Upper lobe of left lung (tissue), 6 donors: ENCODE data around the gene NMBR. TPM values are rescaled to one million over a fixed set of nuclear protein-coding genes. Genes with fewer than 3 reads are reported as not detected.
A peak's percentile ranks its signal among the peaks of the same experiment; 100 is the strongest.
"Not testable (repeated sequence)": the region's sequence is repeated elsewhere in the genome, so short reads cannot be mapped to it uniquely, and the experiment has no call there.

Experiments
- ATAC-seq, 2 donors: fragments of 200-7000 bp; cut with Tn5 transposase; one replicate each; pipeline ENCODE4 v1.9.1; 2022; ENCODE audit warnings: mild to moderate bottlenecking in 2 of 2, moderate library complexity in 2 of 2; ENCODE audit not compliant: low FRiP score in 2 of 2
- DNase-seq, 2 donors: peaks; one replicate each; pipeline ENCODE4 v3.0.0-alpha.2; 2019 to 2020
- H3K27ac ChIP-seq, 4 donors: fragments of 200-600 bp; sonication (generic); one replicate each; pipeline ENCODE4 v1.5.1; 2016 to 2019
- H3K27me3 ChIP-seq, 4 donors: fragments of 200-600 bp; sonication (generic); one replicate each; pipeline ENCODE4 v1.5.1; 2017 to 2019
- H3K36me3 ChIP-seq, 4 donors: fragments of 200-600 bp; sonication (generic); one replicate each; pipeline ENCODE4 v1.5.1; 2016 to 2019
- H3K4me1 ChIP-seq, 4 donors: fragments of 200-600 bp; sonication (generic); one replicate each; pipeline ENCODE4 v1.5.1; 2018 to 2019
- H3K4me3 ChIP-seq, 4 donors: fragments of 200-600 bp; sonication (generic); one replicate each; pipeline ENCODE4 v1.5.1; 2017 to 2019; ENCODE audit warnings: mild to moderate bottlenecking in 2 of 4, moderate library complexity in 1 of 4
- H3K9me3 ChIP-seq, 4 donors: fragments of 200-600 bp; sonication (generic); one replicate each; pipeline ENCODE4 v1.5.1; 2018 to 2019
- EP300 ChIP-seq, 4 donors: sonication (generic); formaldehyde crosslinking; IDR thresholded peaks; one replicate each; pipeline ENCODE4 v1.5.1; 2017; ENCODE audit warnings: antibody characterized with exemption in 4 of 4, control low read depth in 2 of 4
- POLR2A ChIP-seq, 4 donors: fragments of 450-650 bp; IDR thresholded peaks; one replicate each; pipeline ENCODE4 v1.5.1; 2016 to 2017; ENCODE audit warnings: antibody characterized with exemption in 4 of 4, mild to moderate bottlenecking in 2 of 4
- POLR2AphosphoS5 ChIP-seq, 2 donors: sonication (generic); formaldehyde crosslinking; IDR thresholded peaks; one replicate each; pipeline ENCODE4 v1.5.1; 2017; ENCODE audit warnings: antibody characterized with exemption in 2 of 2
- WGBS, 2 donors: methylation state at CpG; one replicate each; pipeline ENCODE4 v1.1.5; 2017 to 2018; 5-methylcytosine and 5-hydroxymethylcytosine counted together
- total RNA-seq, 6 donors: library from RNA; depleted of rRNA in 4 of 6; stranded (reverse); fragments of >200 nt in 4 of 6; gene quantifications; one replicate each; pipeline versions ENCODE4 v1.1.0 to v1.2.1, GENCODE V29; 2016 to 2021
- TF ChIP-seq, protein P1 (sequence below), 6 experiments: fragments of 450-650 bp in 4 of 6; fragments of 200-600 bp in 2 of 6; sonication (generic) in 2 of 6; IDR thresholded peaks; one replicate each; pipeline ENCODE4 v1.5.1; 2016 to 2019; ENCODE audit warnings: antibody characterized with exemption in 6 of 6
- donor health status: DM: no; HTN: no; CAD: no; lungs with moderate emphysema.
- donor health status: DM: no; HTN: yes; CAD: no; lungs with severe emphysema.

The NMBR gene
- total RNA-seq, 6 donors from 2014 or later: not detected

DNA sequence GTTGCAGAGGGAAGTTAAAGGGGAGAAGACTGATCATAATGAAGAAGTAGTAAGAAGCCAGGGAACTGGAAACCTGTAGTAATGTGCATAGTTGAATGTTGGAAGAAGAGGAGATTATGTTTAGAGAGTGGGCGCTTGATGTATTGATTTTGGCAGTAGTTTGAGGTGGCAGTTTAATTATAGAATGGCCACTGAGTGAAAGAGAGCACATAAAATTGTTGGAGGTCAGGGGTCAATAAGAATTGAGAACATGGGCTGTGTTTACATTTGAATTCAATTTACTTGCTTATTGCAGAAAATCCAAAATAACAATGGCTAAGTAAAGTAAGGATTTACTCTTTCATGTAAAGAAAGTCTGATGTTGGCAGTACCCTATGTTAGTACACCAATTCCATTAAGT lies 15.9 kb upstream of the NMBR start:
- DNase-seq: no peak
- H3K36me3 ChIP-seq: peaks cover 0 to 17% (median 2%) of the 10 kb centered on the region in 4 donors
- no peak overlapping the region for H3K4me3 ChIP-seq

DNA sequence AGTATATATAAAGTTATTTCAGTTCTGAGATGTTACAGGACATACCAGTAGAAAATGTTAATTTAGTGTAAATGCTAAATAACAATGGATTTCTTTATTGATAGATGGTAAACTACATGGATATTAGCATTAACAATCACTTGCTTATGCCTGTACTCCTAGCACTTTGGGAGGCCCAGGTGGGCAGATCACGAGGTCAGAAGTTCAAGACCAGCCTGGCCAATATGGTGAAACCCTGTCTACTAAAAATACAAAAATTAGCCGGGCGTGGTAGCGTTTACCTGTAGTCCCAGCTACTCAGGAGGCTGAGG lies 9.8 kb upstream of the NMBR start:
- not testable (repeated sequence) for H3K9me3 ChIP-seq, ATAC-seq, H3K4me3 ChIP-seq, DNase-seq, H3K27me3 ChIP-seq, H3K36me3 ChIP-seq, H3K27ac ChIP-seq
- WGBS, 2 donors: 79 to 96% methylated on average over 4 of the region's 4 CpGs
- peaks cover 0 to 12% (median 8%) of the 10 kb centered on the region in 4 donors for H3K4me1 ChIP-seq

More for the DNA sequence above, 15.9 kb upstream of the NMBR start:
- Histone ChIP-seq H3K9me3 (no peaks in the 10 kb centered on the region), H3K27me3 (no peaks in the 10 kb centered on the region), H3K27ac (no peak overlapping the region), H3K4me1 (peaks cover 0 to 11% (median 3%) of the 10 kb centered on the region in 4 donors)
- WGBS, 2 donors: 67 to 68% methylated on average over 1 of the region's 1 CpG
- ATAC-seq: no peak
- TF ChIP-seq, protein P1, sequence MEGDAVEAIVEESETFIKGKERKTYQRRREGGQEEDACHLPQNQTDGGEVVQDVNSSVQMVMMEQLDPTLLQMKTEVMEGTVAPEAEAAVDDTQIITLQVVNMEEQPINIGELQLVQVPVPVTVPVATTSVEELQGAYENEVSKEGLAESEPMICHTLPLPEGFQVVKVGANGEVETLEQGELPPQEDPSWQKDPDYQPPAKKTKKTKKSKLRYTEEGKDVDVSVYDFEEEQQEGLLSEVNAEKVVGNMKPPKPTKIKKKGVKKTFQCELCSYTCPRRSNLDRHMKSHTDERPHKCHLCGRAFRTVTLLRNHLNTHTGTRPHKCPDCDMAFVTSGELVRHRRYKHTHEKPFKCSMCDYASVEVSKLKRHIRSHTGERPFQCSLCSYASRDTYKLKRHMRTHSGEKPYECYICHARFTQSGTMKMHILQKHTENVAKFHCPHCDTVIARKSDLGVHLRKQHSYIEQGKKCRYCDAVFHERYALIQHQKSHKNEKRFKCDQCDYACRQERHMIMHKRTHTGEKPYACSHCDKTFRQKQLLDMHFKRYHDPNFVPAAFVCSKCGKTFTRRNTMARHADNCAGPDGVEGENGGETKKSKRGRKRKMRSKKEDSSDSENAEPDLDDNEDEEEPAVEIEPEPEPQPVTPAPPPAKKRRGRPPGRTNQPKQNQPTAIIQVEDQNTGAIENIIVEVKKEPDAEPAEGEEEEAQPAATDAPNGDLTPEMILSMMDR (IDR thresholded peaks at IDR 0.05): no peak

DNA sequence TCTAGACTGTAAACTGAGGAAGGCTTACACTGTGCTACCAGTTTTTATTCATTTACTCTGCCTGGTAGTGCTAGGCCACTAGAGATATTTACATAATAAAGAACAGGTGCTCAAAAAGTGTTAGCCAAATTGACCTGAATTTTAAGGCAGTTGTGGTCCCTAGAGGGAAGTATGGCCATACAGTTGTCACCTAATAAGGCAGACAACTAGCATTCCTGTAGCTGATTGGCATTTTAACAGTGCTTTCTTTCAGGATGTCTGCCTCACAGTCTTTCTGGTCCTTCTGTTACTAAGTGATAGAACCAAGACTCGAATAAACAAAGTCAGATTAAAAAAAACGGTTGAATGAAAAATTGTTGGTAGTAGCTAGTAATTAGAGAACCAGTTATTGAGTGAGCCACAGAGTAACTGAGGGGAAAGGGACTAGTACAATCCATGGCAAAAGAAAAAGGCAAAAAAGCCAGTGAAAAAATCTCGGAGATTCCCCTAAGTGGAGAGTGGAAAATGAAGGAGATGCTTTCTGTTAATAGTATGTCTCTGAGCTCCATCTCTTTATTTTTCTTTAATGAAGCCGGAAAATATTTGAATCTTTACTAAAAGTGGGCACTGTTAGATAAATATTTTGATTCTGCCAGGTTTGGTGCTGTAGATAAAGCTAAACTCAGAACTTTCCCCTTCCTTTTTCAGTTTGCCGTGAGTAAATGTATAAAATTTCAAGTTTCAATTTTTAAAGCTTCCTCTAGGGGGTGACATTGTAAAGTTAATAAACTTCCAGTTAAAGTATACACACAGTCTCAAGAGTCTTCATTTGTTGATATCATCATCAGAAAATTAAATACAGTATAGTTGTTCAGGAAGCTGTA lies 9.2 kb upstream of the NMBR start:
- no peak for DNase-seq
- peak in 1 of 2 donors; percentile 68 for ATAC-seq
- H3K9me3 ChIP-seq: no peaks in the 10 kb centered on the region
- peaks cover 0 to 1% (median 0%) of the 10 kb centered on the region in 4 donors for H3K36me3 ChIP-seq
- peaks cover 0 to 12% (median 8%) of the 10 kb centered on the region in 4 donors for H3K4me1 ChIP-seq
- H3K27ac ChIP-seq: peak overlapping the region in 1 of 4 donors; percentile 49
- H3K27me3 ChIP-seq: no peaks in the 10 kb centered on the region
- H3K4me3 ChIP-seq: peak overlapping the region in 1 of 4 donors; percentile 6
- WGBS, 2 donors: 31 to 33% methylated on average over 5 of the region's 5 CpGs
- TF ChIP-seq, protein P1 (IDR thresholded peaks at IDR 0.05): peak in 5 of 6 experiments; percentile 32 to 47 (median 44)
- no peak for TF ChIP-seq POLR2AphosphoS5 (IDR thresholded peaks at IDR 0.05)

DNA sequence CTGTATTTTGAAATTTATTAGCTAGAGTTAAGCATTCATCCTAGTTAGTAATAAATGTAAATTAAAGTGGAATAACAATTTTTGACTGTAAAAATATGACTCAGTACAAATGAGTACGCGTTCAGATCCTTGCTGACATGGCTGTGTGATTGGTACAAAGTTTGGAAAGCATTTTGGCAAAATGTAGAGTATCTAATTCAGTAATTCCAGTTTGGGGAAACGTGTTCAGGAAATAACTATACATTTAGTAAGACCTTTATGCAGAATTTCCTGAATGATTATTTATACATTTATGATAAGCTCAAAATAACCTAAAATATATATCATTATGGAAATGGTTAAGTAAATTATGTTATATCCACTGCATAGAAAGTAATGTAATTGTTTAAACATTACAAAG lies 8.2 kb upstream of the NMBR start:
- Histone ChIP-seq H3K4me1 (peaks cover 0 to 12% (median 8%) of the 10 kb centered on the region in 4 donors), H3K36me3 (peaks cover 0 to 8% (median 0%) of the 10 kb centered on the region in 4 donors), H3K27ac (no peak overlapping the region), H3K9me3 (no peaks in the 10 kb centered on the region), H3K4me3 (no peak overlapping the region), H3K27me3 (no peaks in the 10 kb centered on the region)
- ATAC-seq (no peak), DNase-seq (no peak)
- no peak for TF ChIP-seq POLR2A (IDR thresholded peaks at IDR 0.05)
- no peak for TF ChIP-seq POLR2AphosphoS5 (IDR thresholded peaks at IDR 0.05)
- TF ChIP-seq, protein P1 (IDR thresholded peaks at IDR 0.05): no peak
- no peak for TF ChIP-seq EP300 (IDR thresholded peaks at IDR 0.05)
- WGBS, 2 donors: 61 to 87% methylated on average over 3 of the region's 3 CpGs

DNA sequence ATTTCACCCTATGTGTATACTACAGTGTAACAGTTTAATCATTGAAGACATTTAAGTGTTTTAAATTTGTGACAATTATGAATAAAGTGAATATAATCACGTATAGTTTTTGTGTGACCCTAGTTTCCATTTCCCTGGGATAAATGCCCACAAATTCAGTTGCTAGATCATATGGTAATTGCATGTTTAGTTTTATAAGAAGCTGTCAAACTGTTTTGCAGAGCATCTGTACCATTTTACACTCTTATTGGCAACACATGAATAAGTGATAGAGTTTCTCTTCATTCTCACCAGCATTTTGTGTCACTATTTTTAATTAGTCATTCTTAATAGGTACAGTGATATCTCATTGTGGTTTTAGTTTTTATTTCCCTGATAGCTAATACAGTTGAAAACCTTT lies 7.4 kb upstream of the NMBR start:
- peaks cover 0 to 8% (median 0%) of the 10 kb centered on the region in 4 donors for H3K36me3 ChIP-seq
- no peak for ATAC-seq
- no peaks in the 10 kb centered on the region for H3K9me3 ChIP-seq
- no peak overlapping the region for H3K4me3 ChIP-seq
- no peak overlapping the region for H3K27ac ChIP-seq
- peaks cover 5 to 12% (median 9%) of the 10 kb centered on the region in 4 donors for H3K4me1 ChIP-seq
- TF ChIP-seq EP300 (IDR thresholded peaks at IDR 0.05) (no peak), POLR2A (IDR thresholded peaks at IDR 0.05) (no peak), POLR2AphosphoS5 (IDR thresholded peaks at IDR 0.05) (no peak)
- TF ChIP-seq, protein P1 (IDR thresholded peaks at IDR 0.05): no peak
- H3K27me3 ChIP-seq: no peaks in the 10 kb centered on the region
- DNase-seq: no peak
- WGBS, 2 donors: 81 to 86% methylated on average over 1 of the region's 1 CpG
